NOMO-1 (cell line): ENCODE measurements around the gene DCBLD2.
"Not testable (repeated sequence)": the region's sequence is repeated elsewhere in the genome, so short reads cannot be mapped to it uniquely, and the experiment has no call there.

Source experiments
- DNase-seq, 2 experiments: peaks; one replicate each; lab custom pipeline; 2025; ENCODE audit not compliant: unreplicated experiment in 2 of 2; lab: John Stamatoyannopoulos, UW

DCBLD2 gene

DNA sequence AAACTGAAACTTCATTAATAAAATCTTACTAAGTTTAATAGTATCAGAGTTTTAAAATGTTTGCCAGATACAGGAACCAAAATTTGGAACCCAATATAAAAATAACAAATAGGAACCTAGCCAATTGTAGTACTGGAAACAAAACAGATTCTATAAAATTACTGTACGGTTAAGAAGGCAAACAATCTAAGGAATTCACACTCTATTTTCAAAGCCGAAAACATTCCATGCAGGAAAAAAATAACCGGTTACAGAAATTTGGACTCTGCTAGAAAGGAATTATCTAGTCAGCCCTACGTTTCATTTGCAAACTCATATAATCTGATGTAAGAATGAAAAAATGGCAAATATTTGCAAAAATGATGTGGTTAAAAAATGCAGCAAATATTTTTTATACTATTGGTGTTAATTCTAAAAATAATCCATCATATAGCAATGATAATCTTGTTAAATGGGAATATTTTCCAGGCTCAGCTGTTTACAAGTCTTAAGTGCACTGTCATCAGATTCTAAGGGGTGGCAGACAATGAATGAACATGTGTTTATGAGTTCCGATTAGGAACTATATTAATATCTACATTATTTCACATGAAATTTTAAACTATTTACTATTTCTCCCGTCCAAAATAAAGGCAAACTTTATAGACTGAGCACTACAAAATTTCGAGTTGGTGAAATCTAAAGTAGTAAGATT lies 58.1 kb downstream of the DCBLD2 start:
- DNase-seq, result no peak

DNA sequence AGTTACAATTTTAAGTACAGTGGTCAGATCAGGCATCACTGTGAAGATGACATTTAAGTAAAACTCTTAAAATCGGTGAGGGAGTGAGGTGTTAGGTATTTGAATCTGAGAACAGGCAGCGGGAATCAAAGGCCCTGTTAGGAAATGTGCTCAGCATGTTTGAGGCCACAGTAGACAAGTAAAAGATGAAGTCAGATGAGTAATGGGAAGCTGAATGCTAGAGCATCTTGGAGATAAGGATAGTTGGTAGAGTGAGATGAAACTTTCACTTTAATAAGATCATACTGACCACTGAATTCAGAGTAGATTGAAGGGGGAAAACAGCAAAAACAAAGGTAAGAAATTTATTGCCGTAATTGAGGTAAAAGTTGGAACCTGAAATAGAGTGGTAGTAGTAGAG lies 61.6 kb downstream of the DCBLD2 start:
- DNase-seq, result no peak

DNA sequence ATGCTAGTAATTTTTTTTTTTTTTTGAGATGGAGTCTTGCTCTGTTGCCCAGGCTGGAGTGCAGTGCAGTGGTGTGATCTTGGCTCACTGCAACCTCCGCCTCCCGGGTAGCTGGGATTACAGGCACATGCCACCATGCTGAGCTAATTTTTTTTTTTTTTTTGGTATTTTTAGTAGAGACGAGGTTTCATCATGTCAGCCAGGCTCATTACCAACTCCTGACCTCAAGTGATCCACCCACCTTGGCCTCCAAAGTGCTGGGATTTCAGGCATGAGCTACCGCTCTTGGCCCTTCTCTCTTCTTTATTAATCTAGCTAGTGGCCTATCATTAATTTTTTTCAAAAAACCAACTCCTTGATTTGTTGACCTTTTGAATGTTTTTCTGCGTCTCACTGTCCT lies 70.4 kb downstream of the DCBLD2 start:
- DNase-seq, result not testable (repeated sequence)

DNA sequence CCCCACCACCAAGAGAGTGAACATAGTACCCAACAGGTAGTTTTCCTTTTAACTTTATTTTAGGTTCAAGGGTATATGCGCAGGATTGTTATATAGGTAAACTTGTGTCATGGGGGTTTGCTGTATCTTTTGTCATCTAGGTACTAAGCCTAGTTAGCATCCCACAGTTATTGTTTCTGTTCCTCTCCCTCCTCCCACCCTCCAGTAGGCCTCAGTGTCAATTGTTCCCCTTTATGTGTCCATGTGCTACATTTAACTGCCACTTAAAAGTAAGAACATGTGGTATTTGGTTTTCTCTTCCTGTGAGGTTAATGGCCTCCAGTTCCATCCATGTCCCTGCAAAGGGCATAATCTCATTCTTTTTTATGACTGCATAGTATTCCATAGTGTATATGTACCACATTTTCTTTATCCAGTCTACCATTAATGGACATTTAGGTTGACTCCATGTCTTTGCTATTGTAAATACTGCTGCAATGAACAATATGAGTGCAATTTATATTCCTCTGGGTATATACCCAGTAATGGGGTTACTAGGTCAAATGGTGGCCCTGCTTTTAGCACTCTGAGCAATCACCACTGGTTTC lies 72.2 kb downstream of the DCBLD2 start:
- no peak for DNase-seq

DNA sequence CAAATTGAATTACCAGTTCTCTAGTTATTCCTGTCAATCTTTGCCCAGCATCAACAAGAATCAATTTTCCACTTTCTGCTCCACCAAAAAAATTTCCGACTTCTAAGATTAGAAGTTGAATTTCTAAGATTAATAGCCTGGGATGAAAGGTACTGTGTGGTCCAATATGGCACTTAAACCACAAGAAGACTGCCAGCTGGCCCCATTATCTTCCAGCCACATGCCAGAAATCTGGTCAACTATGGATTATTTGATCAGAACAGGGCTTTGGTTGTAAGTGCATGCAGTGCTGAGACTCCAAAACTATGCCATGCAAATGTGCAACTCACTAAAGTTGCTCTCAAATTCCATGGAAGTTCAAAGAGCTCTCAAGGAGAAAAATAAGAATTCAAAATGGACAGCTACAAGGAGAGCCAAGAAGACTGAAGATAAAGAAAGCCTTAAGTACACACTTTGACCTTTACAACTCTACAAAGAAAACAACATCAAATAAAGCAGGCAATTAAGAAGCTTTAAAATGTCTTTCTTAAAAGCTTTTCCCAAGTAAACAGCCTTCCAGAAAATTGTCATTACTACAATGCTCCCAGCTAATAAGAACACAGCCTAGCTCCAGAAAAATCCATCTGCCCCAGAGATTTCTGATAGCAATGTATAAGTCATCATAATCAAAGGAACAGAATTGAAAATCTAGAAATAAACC lies 74.1 kb downstream of the DCBLD2 start:
- no peak for DNase-seq

DNA sequence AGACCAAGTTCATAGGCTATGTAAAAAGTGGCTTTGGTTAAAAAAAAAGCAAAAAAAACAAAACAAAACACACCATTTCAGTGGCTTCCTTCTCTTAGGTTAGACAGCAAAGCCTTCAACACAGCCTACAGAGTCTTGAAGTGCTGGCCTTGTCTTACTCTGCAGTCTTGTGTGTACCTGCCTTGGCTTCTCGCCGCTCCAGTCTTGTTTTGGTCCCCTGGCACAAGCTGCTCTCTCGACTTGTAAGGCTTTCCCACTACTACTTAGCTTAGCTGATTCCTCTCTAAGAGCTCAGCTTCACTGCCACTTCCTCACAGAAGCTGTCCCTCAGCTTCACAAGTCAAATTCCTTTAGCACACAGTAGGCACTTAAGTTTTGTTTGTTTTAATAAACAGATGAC lies 75.4 kb downstream of the DCBLD2 start:
- no peak for DNase-seq

DNA sequence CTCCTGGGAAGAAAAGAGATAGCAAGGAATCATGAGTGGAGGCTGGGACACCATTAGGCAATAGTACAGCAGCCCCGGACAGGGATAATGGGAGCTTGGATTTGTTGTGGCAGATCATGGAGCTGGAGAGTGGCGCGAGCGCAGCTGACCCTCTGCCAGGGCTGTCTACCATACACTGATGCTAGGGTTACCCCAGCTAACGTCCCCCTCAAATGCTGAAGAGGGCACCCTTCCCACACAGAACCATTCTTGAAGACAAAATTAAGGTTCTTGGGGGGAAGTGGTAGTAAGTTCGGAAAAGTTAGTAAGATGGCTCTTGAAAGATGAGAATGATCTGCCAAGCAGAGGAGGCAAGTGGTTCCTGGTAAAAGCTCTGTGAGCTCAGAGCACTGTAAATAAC lies 77.2 kb downstream of the DCBLD2 start:
- DNase-seq, result no peak

DNA sequence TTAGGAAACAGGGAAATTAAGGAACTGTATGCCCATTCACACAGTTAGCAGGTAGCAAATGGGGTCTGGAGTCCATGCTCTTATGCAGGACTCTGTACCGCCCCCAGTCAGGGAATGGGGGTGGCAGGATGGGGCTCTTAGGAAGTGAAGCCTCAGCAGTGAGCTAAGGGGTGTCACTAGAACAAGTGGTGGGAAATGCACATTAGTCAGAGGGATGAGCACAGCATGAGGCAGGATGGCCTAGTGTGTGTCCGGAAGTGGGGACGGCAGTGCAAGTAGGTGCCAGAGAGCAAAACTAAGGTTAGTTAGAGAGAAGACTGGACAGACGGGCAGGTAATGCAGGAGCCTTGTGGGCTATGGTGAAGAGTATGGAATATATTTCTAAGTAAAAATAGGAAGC lies 77.7 kb downstream of the DCBLD2 start:
- no peak for DNase-seq

DNA sequence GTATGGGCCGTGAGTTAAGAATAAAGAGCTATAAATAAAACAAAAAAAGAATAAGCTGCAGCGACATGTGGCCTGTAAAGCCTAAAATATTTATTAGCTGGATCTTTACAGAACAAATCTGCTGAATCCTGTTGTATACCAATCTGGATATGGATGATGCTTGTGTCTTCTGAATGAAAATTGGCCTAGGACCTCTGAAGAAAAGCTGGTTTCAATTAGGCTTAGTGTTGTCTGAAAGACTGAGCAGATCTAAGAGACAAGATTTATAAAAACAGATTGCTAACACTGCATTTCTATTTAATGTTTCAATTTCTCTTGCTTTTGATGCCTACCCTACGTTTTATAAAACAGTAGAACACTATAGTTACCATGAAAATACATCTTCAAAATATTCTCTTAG lies 80.4 kb downstream of the DCBLD2 start:
- DNase-seq, result no peak

DNA sequence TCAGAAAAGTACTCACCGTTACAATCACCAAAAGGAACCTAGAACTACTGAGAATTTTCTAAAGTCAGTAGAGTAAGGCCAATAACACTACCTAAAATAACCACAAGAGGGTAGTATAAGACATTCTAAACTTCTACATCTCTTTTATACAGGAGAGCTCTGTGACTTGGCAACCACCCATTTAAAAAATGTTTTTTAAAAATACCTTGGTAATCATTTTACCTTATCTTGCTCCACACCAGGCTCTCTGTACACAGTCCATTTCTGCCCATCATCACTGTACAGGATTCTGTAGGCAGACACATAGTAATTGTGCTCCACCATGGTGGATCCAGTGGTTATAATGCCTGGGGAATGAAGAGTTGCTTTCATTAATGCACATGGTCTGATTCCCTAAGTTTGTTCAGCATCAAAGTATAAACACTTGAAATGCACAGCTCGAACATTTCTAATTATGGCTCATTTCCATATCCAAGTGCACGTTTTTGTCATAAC lies 83.9 kb downstream of the DCBLD2 start:
- peak; percentile 3 to 48 for DNase-seq

DNA sequence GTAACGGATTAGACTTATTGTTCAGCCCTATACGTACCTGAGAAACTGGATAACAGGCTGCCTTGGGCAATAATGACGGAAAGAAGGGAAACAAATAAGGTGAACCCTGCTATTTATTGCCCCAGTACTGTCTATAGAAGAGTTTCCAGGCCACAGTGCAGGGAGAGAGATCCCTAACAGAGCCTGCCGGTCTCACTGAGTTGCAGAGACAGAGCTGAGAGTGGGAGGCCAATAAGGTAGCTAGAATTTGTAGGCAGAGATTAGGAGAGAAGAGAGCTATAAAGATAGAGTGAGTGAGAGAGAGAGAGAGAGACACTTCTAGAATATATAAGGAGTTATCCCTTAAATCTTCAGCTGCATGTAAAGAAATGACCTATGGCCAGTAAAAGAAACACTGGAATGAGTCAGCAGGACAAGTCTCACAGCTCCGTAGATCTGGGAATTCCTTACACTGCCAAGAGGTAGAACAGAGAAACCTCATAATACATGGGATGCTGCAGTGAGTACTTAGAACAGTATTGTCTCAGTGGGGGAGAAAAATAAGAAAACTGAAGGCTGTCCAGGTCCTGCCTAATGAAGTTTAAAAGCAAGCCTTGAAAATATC lies 86.6 kb downstream of the DCBLD2 start:
- DNase-seq, result no peak

DNA sequence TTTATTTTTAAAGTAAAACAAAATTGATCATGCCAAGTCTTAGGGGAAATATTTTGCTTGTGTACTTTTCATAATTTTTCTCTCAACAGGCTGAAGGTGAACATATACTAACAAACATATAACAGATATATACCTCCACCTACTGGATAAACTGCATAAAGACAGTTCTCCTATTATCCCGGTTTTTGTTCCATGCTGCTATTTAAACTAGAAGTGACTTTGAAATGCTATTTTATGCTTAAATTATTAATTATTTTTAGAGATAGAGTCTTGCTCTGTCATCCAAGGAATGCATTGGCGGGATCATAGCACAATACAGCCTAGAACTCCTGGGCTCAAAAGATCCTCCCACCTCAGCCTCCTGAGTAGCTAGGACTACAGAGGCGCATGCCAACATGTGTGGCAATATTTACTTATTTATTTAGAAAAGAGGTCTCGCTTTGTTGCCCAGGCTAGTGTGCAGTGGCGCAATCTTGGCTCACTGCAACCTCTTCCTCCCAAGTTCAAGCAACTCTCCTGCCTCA lies 88.6 kb downstream of the DCBLD2 start:
- DNase-seq, result peak in 1 of 2 experiments; percentile 65

DNA sequence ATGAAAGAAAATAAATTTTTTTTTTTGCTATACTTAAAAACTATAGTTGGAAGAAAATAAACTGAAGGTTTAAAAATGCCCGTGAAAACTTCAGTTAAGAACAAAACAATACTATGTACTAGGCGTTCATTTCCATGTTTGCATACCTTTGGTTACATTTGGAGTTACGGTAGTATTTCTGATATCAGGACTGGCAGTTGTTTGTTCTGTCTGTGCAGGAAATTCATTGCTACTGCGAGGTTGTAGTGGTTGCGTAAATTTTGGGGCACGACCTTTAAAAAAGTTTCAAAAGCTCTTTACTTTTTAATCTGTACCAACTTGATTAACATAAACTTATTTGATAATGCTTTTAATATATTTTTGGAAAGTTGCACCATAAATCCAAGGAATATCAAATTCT lies 90.4 kb downstream of the DCBLD2 start:
- DNase-seq, result peak in 1 of 2 experiments; percentile 5

DNA sequence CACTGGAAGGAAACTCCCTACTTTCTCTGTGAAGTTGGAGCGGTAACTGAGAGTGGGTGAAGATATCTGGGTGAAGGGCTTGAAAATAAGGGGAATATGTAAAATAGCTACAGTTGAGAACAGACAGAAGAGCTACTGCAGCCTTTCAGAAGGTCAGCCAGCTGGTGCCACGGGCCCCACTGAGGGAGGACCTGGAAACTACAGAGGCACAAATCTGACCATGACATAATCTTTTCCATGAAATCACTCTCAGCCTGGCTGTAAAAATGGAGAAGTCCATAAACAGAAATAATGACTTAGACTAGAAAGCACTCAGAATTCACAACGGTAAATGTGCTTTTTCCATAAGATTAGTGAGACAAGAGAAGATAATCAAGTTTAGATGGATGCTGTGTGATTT lies 91.9 kb downstream of the DCBLD2 start:
- peak in 1 of 2 experiments; percentile 25 for DNase-seq

DNA sequence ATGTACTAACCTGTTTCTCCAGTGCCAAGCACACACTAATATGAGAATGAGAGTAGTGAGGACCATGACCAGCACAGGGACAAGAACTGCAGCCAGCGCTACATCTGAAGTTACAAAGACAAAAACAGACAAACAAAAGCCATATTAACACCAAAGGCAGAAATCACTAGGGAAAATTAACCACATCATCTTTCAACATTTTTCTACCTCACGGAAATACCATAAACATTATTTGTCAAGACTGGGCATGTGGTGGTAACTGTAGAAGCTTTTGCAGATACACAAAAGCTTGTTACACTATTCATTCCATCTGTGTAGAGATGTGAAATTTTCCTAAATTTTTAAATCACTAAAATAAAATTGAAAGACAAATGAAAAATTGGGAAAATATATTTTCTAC lies 93.4 kb downstream of the DCBLD2 start:
- no peak for DNase-seq

DNA sequence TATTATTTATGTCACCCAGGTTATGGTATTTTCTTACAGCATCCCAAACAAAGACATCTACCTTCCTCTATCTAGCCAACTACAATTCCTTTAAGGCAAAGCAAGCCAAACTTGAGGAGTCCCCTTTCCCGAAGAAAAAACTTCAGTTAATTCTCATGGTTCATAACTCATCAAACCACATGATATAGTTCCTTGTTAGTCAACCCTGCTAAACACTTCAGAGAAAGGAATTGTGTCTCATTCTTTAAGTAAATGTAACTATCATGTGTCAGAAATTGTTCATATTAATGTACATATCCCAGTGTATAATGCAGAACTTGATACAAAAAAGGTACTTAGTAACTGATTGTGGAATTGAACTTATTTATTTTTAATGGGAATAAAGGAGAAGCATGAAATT lies 93.9 kb downstream of the DCBLD2 start:
- no peak for DNase-seq

DNA sequence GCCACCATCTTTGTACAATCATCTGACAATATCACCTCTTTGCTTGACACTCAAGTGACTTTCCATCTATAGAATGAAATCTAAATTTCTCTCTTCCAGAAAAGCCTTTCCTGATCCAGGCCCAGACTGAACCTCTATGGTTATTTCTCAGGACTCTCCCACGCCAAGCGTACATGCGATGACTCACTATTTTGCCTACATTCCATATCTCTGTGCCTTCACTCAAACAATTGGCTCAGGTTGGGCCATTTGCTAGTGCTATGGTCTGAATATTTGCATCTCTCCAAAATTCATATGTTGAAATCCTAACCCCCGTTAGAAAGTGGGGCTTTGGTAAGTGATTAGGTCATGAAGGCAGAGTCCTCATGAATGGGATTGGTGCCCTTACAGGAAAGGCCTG lies 94.5 kb downstream of the DCBLD2 start:
- DNase-seq, result no peak

DNA sequence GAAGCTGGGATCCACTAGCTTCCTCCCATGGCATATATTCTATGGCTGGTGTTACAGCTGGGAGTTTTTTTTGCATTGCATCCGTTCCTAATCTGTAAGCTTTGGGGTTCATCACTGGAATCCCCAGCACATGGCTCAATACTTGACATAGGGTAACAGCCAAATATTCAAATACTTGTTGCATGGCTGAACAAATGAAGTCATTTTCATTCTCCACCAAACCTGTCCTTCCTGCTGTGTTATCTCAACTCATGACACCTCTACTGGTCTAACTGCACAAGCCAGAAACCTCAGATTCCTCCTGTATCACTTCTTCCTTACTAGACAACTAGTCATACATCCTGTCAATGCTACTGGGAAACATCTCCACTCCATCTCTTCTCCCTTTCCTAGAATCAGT lies 95.0 kb downstream of the DCBLD2 start:
- DNase-seq, result no peak

DNA sequence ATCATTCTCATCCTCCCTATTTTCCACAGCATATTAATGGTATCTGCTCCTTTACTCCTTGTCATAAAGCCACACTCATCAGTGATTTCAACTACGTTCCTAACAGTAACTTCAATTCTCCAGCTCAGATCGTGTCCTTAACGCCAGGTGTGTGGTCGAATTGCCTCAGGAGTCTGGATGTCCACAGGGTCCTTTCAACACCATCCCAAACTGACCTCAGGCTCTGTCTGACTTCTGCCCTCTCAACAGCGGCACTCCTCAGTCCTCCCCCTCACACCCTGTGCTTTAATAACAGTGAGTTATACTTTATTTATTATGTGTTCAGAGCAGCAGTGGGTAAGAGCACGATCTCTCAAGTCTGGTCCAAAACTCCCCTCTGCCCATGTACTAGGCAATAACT lies 95.9 kb downstream of the DCBLD2 start:
- no peak for DNase-seq

DNA sequence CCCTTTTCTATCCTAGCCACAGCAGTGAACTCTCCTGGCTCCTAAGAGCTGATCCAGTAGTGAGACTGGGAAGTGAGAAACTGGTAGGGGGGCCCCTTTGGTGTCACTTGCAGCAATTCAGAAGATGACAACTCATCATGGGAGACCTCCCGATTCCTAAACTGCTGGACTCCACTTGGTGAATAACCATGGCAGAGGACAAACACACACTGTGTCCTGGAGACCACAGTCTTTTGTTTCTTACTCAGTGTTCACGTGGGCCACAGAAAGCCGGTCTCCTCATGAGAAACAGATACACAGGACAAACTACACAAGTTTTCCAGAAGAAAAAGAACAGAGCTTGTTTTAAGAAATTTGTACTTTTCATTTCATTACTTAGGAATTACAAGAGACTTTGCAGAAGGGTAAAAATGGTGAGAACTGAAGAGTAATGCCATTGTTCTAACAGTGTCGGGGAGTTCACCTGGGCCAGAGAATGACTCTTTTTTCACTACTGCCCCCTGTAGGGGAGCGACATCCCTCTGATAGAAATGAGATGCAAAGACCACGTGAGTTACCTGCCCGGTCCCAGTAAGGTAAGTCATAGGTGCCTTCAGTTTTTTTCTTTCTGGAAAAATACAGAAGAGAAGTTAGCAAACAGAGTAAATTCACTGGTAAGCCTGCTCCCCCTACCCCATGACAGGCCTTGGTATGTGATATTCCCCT lies 100.3 kb downstream of the DCBLD2 start:
- DNase-seq, result no peak

DNA sequence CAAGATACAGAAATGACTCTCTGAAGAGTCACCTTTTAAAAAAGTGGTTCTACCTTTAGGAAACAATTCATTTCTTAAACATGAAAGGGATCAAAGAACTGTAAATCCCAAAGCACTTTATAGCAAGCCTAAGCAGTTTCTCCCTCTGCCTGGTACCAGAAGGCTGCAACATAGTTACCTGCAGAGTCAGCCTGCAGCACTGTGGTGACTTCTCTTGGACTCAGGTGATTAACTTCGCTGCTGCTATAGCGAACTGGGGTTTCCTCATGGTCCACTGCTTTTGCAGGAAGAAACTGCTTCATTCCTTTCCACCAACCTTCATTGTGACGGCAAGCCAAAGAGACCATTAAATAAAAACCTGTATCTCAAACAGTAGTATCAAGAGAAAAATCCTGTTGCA lies 101.1 kb downstream of the DCBLD2 start:
- DNase-seq, result no peak
